Muscle of back (tissue), 13 donors: ENCODE data around the gene SP140L. TPM values are rescaled to one million over a fixed set of nuclear protein-coding genes. Genes with fewer than 3 reads are reported as not detected.
"Not testable (repeated sequence)": the region's sequence is repeated elsewhere in the genome, so short reads cannot be mapped to it uniquely, and the experiment has no call there.

Source experiments
- DNase-seq, 3 donors: peaks; one replicate each; pipeline versions ENCODE4 v3.0.0 to v3.0.0-alpha.2; 2013
- long read RNA-seq, 9 donors: transcript quantifications; one replicate each; lab custom pipeline, GENCODE V29; 2026
- polyA plus RNA-seq, 10 donors: library from polyadenylated mRNA; unstranded; fragments of 120-200 nt; gene quantifications; one replicate each; pipeline ENCODE4 v1.2.1, GENCODE V29; 2013; ENCODE audit not compliant: insufficient read length in 10 of 10

The SP140L gene
- 1 to 10 TPM; 3.0 to 9.3 (median 5.5) TPM for polyA plus RNA-seq
- long read RNA-seq, donor 1 = 0 reads
- long read RNA-seq, donor 2 = 0 reads
- long read RNA-seq, donor 3 = 0 reads
- long read RNA-seq, donor 4 = 0 reads
- long read RNA-seq, donor 5, partial matches to known transcripts = 0 of 1 reads
- long read RNA-seq, donor 5, other reads (novel, unspliced or antisense) = 0 of 1 reads
- long read RNA-seq, donor 6 = 0 reads
- long read RNA-seq, donor 7 = 0 reads
- long read RNA-seq, donor 8 = 0 reads
- long read RNA-seq, donor 9 = 0 reads

DNA sequence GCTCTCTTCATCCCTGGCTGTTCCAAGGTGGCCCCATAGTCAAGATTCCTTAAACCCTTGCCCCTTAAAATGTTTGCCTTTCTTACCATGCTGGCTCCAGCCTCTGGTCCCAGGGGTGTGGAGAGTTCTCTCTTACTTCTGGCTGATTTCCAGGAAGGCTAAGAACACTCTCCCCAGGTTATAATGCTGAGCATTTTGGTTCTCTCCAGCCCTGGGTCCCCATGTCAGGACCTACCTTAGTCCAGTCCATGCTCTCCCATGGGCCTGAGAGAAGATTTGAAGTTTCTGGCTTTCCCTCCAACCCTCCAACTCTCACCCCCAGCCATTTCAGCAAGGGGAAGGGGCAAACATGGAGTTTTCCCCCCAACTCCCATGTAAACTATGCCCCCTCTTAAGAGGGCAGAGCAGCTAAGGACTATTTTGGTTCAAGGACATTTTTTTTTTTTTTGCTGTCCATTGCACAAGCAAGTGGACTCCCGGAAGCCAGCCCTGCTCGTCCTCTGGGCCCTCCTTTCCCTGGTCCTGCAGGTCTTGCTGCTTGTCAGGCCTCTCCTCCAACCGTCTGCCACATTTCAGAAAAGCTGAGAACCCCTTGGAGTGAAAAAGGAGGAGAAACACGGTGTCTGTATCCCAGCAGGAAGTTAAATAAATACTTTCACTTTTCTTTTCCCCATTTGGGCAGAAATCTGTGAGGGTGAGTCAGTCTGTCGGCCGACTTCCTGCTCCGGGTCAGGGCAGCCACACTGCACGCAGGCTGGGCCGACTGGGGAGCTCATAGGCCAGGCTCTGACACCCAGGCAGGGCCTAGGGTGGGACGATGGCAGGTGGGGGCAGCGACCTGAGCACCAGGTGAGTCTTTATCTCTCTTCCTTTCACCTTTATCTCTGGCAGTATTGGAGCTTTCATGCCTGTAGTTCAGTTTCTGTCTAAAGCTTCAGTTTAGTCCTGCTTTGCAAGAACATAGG is at the start of gene SP140L:
Gene SP140L (plus strand): TSS at position 741 of the 965 bp plus-strand sequence. CDS start 77 bp downstream, at position 818.
- peak; percentile 53 to 79 (median 56) for DNase-seq

GRCh38 chr2:230282936-230283335 is 44.1 kb upstream of the SP140L start:
- DNase-seq = no peak

- no peak for DNase-seq
Measured at GRCh38 chr2:230286048-230286447, 40.9 kb upstream of the SP140L start.

- peak in 2 of 3 donors; percentile 7 to 16 for DNase-seq
Measured at GRCh38 chr2:230289311-230289710, 37.7 kb upstream of the SP140L start.

DNA sequence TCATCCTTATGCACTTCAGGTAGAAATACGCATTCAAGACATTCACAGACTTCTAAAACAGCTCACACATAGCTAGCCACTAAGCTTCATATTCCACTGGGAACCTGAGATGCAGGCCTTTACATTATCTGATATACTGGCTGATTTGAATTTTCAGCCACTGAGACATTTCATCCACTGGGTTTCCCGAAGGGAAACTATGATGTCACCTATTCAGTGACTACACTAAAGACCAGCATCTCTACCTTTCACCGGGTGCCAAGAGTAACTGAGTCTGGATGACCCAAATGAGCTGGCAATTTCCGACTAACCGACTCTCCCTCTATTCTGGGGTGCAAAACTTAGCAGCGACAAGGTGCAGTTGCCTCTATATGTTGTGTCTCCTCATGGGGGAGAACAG is 31.8 kb upstream of the SP140L start:
- DNase-seq = no peak

- no peak for DNase-seq
Measured at GRCh38 chr2:230296917-230297316, 30.1 kb upstream of the SP140L start.

GRCh38 chr2:230299618-230300017 is 27.4 kb upstream of the SP140L start:
- DNase-seq = no peak

DNA sequence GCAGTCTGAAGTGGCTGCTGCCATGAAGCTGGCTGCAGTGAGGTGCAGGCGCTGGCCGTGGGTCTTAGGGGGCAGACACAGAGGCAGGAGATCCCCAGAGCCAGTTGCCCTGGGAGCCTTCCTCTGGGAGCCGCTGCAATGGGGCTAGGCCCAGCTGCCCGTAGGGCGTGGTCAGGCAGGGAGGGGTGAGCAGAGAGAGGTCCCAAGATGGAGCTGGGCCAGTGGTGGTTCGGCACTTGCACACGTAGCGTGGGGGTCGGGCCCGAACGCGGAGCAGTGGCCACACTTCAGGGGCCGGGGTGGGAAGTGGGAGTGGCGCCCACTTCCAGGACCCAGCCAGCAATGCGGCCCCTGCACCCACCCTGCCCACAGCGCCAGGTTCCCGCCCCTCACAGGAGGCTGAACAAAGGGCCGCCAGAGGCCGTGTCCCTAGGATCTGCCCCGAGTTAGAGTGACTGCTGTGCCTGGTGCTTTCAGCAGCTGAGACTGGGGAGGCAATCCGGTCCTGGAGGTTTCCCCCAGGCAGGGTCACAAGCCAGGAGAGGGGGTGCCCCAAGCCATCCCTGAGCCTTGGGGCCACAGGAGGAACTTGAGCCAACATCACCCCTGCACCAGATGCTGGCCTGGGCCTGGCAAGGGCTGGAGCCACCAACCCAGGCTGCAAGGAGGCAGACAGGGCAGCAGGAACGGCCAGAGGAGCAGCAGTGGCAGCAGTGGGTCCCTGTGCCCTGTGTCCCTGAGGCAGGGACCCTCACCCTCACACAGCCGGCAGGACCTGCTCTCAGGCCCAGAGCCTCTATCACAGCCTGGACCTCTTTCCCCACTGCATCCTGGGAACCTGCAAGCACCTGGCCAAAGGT is 21.3 kb upstream of the SP140L start:
- DNase-seq = no peak

DNA sequence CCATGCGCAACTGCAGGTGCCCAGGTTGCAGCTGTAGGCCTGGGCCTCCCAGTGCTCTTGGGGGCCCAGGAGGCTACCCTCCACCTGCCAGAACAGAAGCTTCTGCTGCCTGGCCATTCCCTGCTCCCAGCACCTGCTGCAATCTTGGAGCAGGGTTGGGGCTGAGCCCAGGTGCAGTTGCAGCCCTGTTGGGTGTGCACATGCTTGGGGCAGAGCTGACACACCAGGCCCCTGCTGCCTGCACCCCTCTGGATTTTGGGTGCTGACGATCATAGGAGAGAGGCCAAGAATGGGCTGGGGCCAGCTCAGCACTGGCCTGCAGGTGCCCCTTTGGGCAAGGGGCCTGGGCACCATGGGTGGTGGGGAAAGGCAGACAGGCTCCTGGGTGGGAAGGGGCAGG is 20.5 kb upstream of the SP140L start:
- DNase-seq = no peak

GRCh38 chr2:230307485-230307884 is 19.5 kb upstream of the SP140L start:
- no peak for DNase-seq

- no peak for DNase-seq
Measured at GRCh38 chr2:230308402-230309000, 18.5 kb upstream of the SP140L start.

GRCh38 chr2:230310792-230311191 is 16.2 kb upstream of the SP140L start:
- not testable (repeated sequence) for DNase-seq

DNA sequence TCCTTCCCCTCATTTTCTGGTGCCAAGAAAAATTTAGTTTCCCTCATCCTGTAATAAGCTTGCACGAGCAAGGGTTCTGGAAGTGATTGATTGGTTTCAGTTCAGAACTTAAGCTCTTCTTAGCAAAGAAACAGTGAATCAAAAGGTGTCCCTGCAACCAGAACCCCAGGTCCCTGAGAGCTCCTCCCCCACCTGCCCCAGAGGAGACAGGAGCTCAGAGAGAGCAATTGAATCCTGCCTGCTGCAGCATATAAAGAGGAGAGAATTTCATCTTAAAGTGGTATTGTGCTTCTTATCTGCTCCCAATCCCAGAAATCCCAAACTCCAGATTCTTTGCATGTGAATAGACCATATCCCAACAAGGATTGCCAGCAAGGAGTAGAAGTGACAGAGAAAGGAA is 15.4 kb upstream of the SP140L start:
- DNase-seq = not testable (repeated sequence)

GRCh38 chr2:230312638-230313037 is 14.4 kb upstream of the SP140L start:
- no peak for DNase-seq

GRCh38 chr2:230317366-230317765 is 9.6 kb upstream of the SP140L start:
- no peak for DNase-seq

DNA sequence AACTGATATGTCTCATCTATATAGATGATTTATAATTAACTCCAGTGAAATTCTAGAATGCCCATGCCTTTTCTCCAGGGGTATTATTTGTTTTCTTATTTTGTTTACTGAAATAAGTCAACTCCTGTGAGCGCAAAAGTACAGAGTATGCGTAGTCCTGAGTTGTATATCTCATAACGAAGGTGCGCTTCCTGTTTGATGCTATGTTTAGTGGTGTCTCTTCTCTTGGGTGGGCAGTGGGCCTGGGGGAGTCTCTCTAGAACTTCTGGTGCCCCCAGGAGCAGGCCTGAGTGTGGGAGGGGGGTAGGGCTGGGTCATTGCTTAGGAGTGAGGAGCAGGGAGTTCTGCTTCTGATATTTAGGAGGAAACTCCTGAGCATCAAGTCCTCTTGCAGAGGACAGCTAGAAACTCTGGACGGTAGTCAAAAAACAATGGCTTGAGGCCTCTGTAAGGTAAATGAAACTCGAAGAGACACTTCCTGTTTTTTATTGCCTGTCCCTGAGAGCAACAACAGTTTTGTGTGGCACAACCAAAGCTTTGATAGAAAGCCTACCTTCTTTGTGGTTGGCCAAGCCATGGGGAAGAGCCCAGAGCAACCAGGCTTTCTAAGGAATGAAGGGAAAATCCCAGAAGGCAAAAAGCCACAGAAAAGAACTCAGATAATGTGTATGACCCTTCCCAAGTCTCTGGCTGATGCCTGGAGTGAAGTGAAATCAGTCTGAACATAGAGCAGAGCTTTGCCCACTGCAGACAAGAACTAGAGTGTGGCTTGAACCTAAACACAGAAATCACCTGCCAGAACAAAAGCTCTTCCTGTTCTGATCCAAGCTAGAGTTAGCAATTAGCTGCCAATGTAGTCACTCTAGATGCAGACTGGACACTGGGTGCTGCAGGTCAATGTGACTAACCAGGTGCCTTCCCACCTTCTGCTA is 8.5 kb upstream of the SP140L start:
- DNase-seq = no peak

GRCh38 chr2:230319211-230319862 is 7.7 kb upstream of the SP140L start:
- DNase-seq = no peak

DNA sequence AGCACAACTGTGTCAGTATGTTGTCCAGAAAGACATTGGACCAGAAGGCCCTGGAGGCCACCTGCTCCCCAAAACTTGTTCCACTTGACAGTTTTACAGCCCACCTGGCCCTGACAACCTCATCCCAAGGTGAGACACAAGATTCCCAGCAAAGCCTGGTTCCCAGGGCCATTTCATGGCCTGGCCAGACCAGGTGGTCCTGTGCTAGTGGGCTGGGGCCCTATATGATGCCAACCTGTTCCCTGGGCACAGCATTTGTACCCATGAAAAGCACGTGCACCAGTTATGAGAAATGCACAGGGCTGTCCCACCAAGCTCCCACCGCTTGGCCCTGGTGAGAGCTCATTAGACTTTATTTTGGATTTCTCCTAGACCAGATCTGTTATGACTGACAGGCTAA is 6.0 kb upstream of the SP140L start:
- DNase-seq = no peak

GRCh38 chr2:230322561-230323384 is 4.2 kb upstream of the SP140L start:
- no peak for DNase-seq
